ENCODE results near the gene TNNI3K. TPM values are rescaled to one million over a fixed set of nuclear protein-coding genes. Genes with fewer than 3 reads are reported as not detected.

The TNNI3K gene
- total RNA-seq, 4 donors from 2014 or later = 0.19 TPM; not detected in 3

GRCh38 chr1:74236440-74236839 is 1.3 kb downstream of the TNNI3K start:
- WGBS, 2 donors = 80 to 92% methylated on average over 3 of the region's 3 CpGs
- Histone ChIP-seq H3K27ac (no peak overlapping the region), H3K9me3 (no peaks in the 10 kb centered on the region), H3K4me1 (no peaks in the 10 kb centered on the region), H3K4me3 (no peak overlapping the region), H3K27me3 (no peaks in the 10 kb centered on the region), H3K36me3 (no peaks in the 10 kb centered on the region)
- DNase-seq = no peak
- intact Hi-C loops (cut with DNase I) = no loop called here
- TF ChIP-seq POLR2A (IDR thresholded peaks at IDR 0.05) = no peak
- TF ChIP-seq CTCF (IDR thresholded peaks at IDR 0.05) = no peak

- no peaks in the 10 kb centered on the region for H3K4me1 ChIP-seq
- WGBS, 2 donors = 42 to 58% methylated on average over 1 of the region's 1 CpG
- H3K27me3 ChIP-seq = no peaks in the 10 kb centered on the region
- H3K27ac ChIP-seq = no peak overlapping the region
- DNase-seq = no peak
- no peak for TF ChIP-seq POLR2A (IDR thresholded peaks at IDR 0.05)
- TF ChIP-seq CTCF (IDR thresholded peaks at IDR 0.05) = no peak
- H3K4me3 ChIP-seq = no peak overlapping the region
- H3K9me3 ChIP-seq = no peaks in the 10 kb centered on the region
- no peaks in the 10 kb centered on the region for H3K36me3 ChIP-seq
- intact Hi-C loops (cut with DNase I) = no loop called here
Measured at GRCh38 chr1:74237035-74237434, 1.8 kb downstream of the TNNI3K start.

- no peak for DNase-seq
- no peaks in the 10 kb centered on the region for H3K36me3 ChIP-seq
- WGBS, 2 donors = 82 to 86% methylated on average over 4 of the region's 4 CpGs
- intact Hi-C loops (cut with DNase I) = no loop called here
- H3K27ac ChIP-seq = no peak overlapping the region
- H3K4me3 ChIP-seq = no peak overlapping the region
- no peak for TF ChIP-seq POLR2A (IDR thresholded peaks at IDR 0.05)
- TF ChIP-seq CTCF (IDR thresholded peaks at IDR 0.05) = no peak
- H3K4me1 ChIP-seq = no peaks in the 10 kb centered on the region
- no peaks in the 10 kb centered on the region for H3K27me3 ChIP-seq
- H3K9me3 ChIP-seq = no peaks in the 10 kb centered on the region
Measured at GRCh38 chr1:74237787-74238186, 2.6 kb downstream of the TNNI3K start.

- H3K4me3 ChIP-seq = no peak overlapping the region
- TF ChIP-seq CTCF (IDR thresholded peaks at IDR 0.05) (no peak), POLR2A (IDR thresholded peaks at IDR 0.05) (no peak)
- H3K27me3 ChIP-seq = no peaks in the 10 kb centered on the region
- H3K27ac ChIP-seq = no peak overlapping the region
- no peaks in the 10 kb centered on the region for H3K36me3 ChIP-seq
- no peaks in the 10 kb centered on the region for H3K4me1 ChIP-seq
- intact Hi-C loops (cut with DNase I) = no loop called here
- no peaks in the 10 kb centered on the region for H3K9me3 ChIP-seq
- WGBS, 2 donors = 4 to 14% methylated on average over 2 of the region's 2 CpGs
- no peak for DNase-seq
Measured at GRCh38 chr1:74245168-74245772, 10.1 kb downstream of the TNNI3K start.

GRCh38 chr1:74246315-74246714 is 11.1 kb downstream of the TNNI3K start:
- H3K27ac ChIP-seq = no peak overlapping the region

More at GRCh38 chr1:74246315-74246714, 11.1 kb downstream of the TNNI3K start:
- TF ChIP-seq CTCF (IDR thresholded peaks at IDR 0.05) = no peak
- no peak for TF ChIP-seq POLR2A (IDR thresholded peaks at IDR 0.05)
- no peak for DNase-seq
- WGBS, 2 donors = 58 to 64% methylated on average over 2 of the region's 2 CpGs
- H3K36me3 ChIP-seq = no peaks in the 10 kb centered on the region
- intact Hi-C loops (cut with DNase I) = no loop called here
- no peaks in the 10 kb centered on the region for H3K4me1 ChIP-seq
- H3K27me3 ChIP-seq = no peaks in the 10 kb centered on the region
- no peak overlapping the region for H3K4me3 ChIP-seq
- no peaks in the 10 kb centered on the region for H3K9me3 ChIP-seq
